ENCODE measurements around the gene SLAMF8.

The SLAMF8 gene

GRCh38 chr1:159848326-159848725, 21.7 kb downstream of the SLAMF8 start:
- H3K9ac ChIP-seq (ENCODE audit: low read depth, low read length) = no peak overlapping the region
- no peaks in the 10 kb centered on the region for H3K4me1 ChIP-seq (ENCODE audit: insufficient read depth, low read length)
- WGBS = 64% methylated on average over 3 of the region's 3 CpGs
- H3K9me3 ChIP-seq (ENCODE audit: insufficient read depth, low read depth, low read length) = no peaks in the 10 kb centered on the region
- no peaks in the 10 kb centered on the region for H3K36me3 ChIP-seq (ENCODE audit: insufficient read depth, low read length)
- no peak overlapping the region for H3K27ac ChIP-seq (ENCODE audit: low read depth, low read length)
- H3K27me3 ChIP-seq (ENCODE audit: insufficient read depth, low read length) = peaks cover 11% of the 10 kb centered on the region
- H3K4me3 ChIP-seq (ENCODE audit: low read length) = no peak overlapping the region

GRCh38 chr1:159849626-159850366, 23.1 kb downstream of the SLAMF8 start:
- H3K4me3 ChIP-seq (ENCODE audit: low read length) = no peak overlapping the region
- no peak overlapping the region for H3K9ac ChIP-seq (ENCODE audit: low read depth, low read length)
- 81% methylated on average over 2 of the region's 2 CpGs for WGBS
- H3K4me1 ChIP-seq (ENCODE audit: insufficient read depth, low read length) = peaks cover 5% of the 10 kb centered on the region; the same call in 1 of the 2 replicates
- no peaks in the 10 kb centered on the region for H3K9me3 ChIP-seq (ENCODE audit: insufficient read depth, low read depth, low read length)
- H3K27me3 ChIP-seq (ENCODE audit: insufficient read depth, low read length) = peaks cover 25% of the 10 kb centered on the region
- no peak overlapping the region for H3K27ac ChIP-seq (ENCODE audit: low read depth, low read length)
- H3K36me3 ChIP-seq (ENCODE audit: insufficient read depth, low read length) = no peaks in the 10 kb centered on the region

- H3K9ac ChIP-seq (ENCODE audit: low read depth, low read length) = no peak overlapping the region
- no peaks in the 10 kb centered on the region for H3K36me3 ChIP-seq (ENCODE audit: insufficient read depth, low read length)
- H3K9me3 ChIP-seq (ENCODE audit: insufficient read depth, low read depth, low read length) = no peaks in the 10 kb centered on the region
- WGBS = 81% methylated on average over 1 of the region's 1 CpG
- H3K27me3 ChIP-seq (ENCODE audit: insufficient read depth, low read length) = peaks cover 42% of the 10 kb centered on the region
- no peak overlapping the region for H3K27ac ChIP-seq (ENCODE audit: low read depth, low read length)
- H3K4me1 ChIP-seq (ENCODE audit: insufficient read depth, low read length) = peaks cover 5% of the 10 kb centered on the region; the same call in 1 of the 2 replicates
- H3K4me3 ChIP-seq (ENCODE audit: low read length) = no peak overlapping the region
Observed at GRCh38 chr1:159851407-159851806, 24.7 kb downstream of the SLAMF8 start.

GRCh38 chr1:159853417-159854115, 26.9 kb downstream of the SLAMF8 start:
- Histone ChIP-seq H3K36me3 (ENCODE audit: insufficient read depth, low read length) (no peaks in the 10 kb centered on the region), H3K9ac (ENCODE audit: low read depth, low read length) (no peak overlapping the region), H3K9me3 (ENCODE audit: insufficient read depth, low read depth, low read length) (no peaks in the 10 kb centered on the region), H3K4me1 (ENCODE audit: insufficient read depth, low read length) (peaks cover 5% of the 10 kb centered on the region; the same call in 1 of the 2 replicates), H3K4me3 (ENCODE audit: low read length) (peak overlapping the region; percentile 66), H3K27me3 (ENCODE audit: insufficient read depth, low read length) (peaks cover 48% of the 10 kb centered on the region), H3K27ac (ENCODE audit: low read depth, low read length) (no peak overlapping the region)
- WGBS = 29% methylated on average over 5 of the region's 6 CpGs

- Histone ChIP-seq H3K4me3 (ENCODE audit: low read length) (peak overlapping the region; percentile 66), H3K9ac (ENCODE audit: low read depth, low read length) (peak overlapping the region; percentile 39; the same call in 1 of the 2 replicates), H3K36me3 (ENCODE audit: insufficient read depth, low read length) (no peaks in the 10 kb centered on the region), H3K4me1 (ENCODE audit: insufficient read depth, low read length) (peaks cover 5% of the 10 kb centered on the region; the same call in 1 of the 2 replicates), H3K27ac (ENCODE audit: low read depth, low read length) (no peak overlapping the region), H3K9me3 (ENCODE audit: insufficient read depth, low read depth, low read length) (no peaks in the 10 kb centered on the region), H3K27me3 (ENCODE audit: insufficient read depth, low read length) (peaks cover 48% of the 10 kb centered on the region)
- WGBS = under 1% methylated on average over 31 of the region's 31 CpGs
Observed at GRCh38 chr1:159854116-159854692, 27.5 kb downstream of the SLAMF8 start.

GRCh38 chr1:159854693-159855192, 28.1 kb downstream of the SLAMF8 start:
- 1% methylated on average over 59 of the region's 59 CpGs for WGBS
- H3K4me3 ChIP-seq (ENCODE audit: low read length) = peak overlapping the region; percentile 66

GRCh38 chr1:159855709-159856108, 29.0 kb downstream of the SLAMF8 start:
- WGBS = 93% methylated on average over 34 of the region's 34 CpGs
- Histone ChIP-seq H3K4me1 (ENCODE audit: insufficient read depth, low read length) (peaks cover 5% of the 10 kb centered on the region; the same call in 1 of the 2 replicates), H3K36me3 (ENCODE audit: insufficient read depth, low read length) (no peaks in the 10 kb centered on the region), H3K27ac (ENCODE audit: low read depth, low read length) (no peak overlapping the region), H3K27me3 (ENCODE audit: insufficient read depth, low read length) (peaks cover 48% of the 10 kb centered on the region), H3K9me3 (ENCODE audit: insufficient read depth, low read depth, low read length) (no peaks in the 10 kb centered on the region), H3K4me3 (ENCODE audit: low read length) (no peak overlapping the region), H3K9ac (ENCODE audit: low read depth, low read length) (no peak overlapping the region)

More at GRCh38 chr1:159854693-159855192, 28.1 kb downstream of the SLAMF8 start:
- H3K27me3 ChIP-seq (ENCODE audit: insufficient read depth, low read length) = peaks cover 48% of the 10 kb centered on the region
- H3K4me1 ChIP-seq (ENCODE audit: insufficient read depth, low read length) = peaks cover 5% of the 10 kb centered on the region; the same call in 1 of the 2 replicates
- H3K9ac ChIP-seq (ENCODE audit: low read depth, low read length) = peak overlapping the region; percentile 39; the same call in 1 of the 2 replicates
- no peaks in the 10 kb centered on the region for H3K36me3 ChIP-seq (ENCODE audit: insufficient read depth, low read length)
- H3K9me3 ChIP-seq (ENCODE audit: insufficient read depth, low read depth, low read length) = no peaks in the 10 kb centered on the region
- no peak overlapping the region for H3K27ac ChIP-seq (ENCODE audit: low read depth, low read length)

GRCh38 chr1:159856576-159856975, 29.9 kb downstream of the SLAMF8 start:
- Histone ChIP-seq H3K36me3 (ENCODE audit: insufficient read depth, low read length) (no peaks in the 10 kb centered on the region), H3K9me3 (ENCODE audit: insufficient read depth, low read depth, low read length) (no peaks in the 10 kb centered on the region), H3K4me1 (ENCODE audit: insufficient read depth, low read length) (peaks cover 5% of the 10 kb centered on the region; the same call in 1 of the 2 replicates), H3K27ac (ENCODE audit: low read depth, low read length) (no peak overlapping the region), H3K4me3 (ENCODE audit: low read length) (no peak overlapping the region), H3K9ac (ENCODE audit: low read depth, low read length) (no peak overlapping the region), H3K27me3 (ENCODE audit: insufficient read depth, low read length) (peaks cover 48% of the 10 kb centered on the region)
- WGBS = 100% methylated on average over 1 of the region's 1 CpG

GRCh38 chr1:159857889-159858288, 31.2 kb downstream of the SLAMF8 start:
- Histone ChIP-seq H3K27me3 (ENCODE audit: insufficient read depth, low read length) (peaks cover 41% of the 10 kb centered on the region), H3K36me3 (ENCODE audit: insufficient read depth, low read length) (no peaks in the 10 kb centered on the region), H3K27ac (ENCODE audit: low read depth, low read length) (no peak overlapping the region), H3K4me3 (ENCODE audit: low read length) (no peak overlapping the region), H3K4me1 (ENCODE audit: insufficient read depth, low read length) (peaks cover 5% of the 10 kb centered on the region; the same call in 1 of the 2 replicates), H3K9ac (ENCODE audit: low read depth, low read length) (no peak overlapping the region), H3K9me3 (ENCODE audit: insufficient read depth, low read depth, low read length) (no peaks in the 10 kb centered on the region)
- WGBS = 90% methylated on average over 6 of the region's 6 CpGs

- Histone ChIP-seq H3K4me3 (ENCODE audit: low read length) (no peak overlapping the region), H3K27ac (ENCODE audit: low read depth, low read length) (no peak overlapping the region), H3K9me3 (ENCODE audit: insufficient read depth, low read depth, low read length) (no peaks in the 10 kb centered on the region), H3K36me3 (ENCODE audit: insufficient read depth, low read length) (no peaks in the 10 kb centered on the region), H3K27me3 (ENCODE audit: insufficient read depth, low read length) (peaks cover 22% of the 10 kb centered on the region), H3K4me1 (ENCODE audit: insufficient read depth, low read length) (no peaks in the 10 kb centered on the region), H3K9ac (ENCODE audit: low read depth, low read length) (no peak overlapping the region)
- 91% methylated on average over 7 of the region's 7 CpGs for WGBS
Observed at GRCh38 chr1:159859767-159860322, 33.2 kb downstream of the SLAMF8 start.

All from HUES64 (cell line).